Loucy (cell line): Measurements from ENCODE around the gene SLC17A1.

Source experiments
- H2AFZ ChIP-seq: fragments of 200-600 bp; sonication (generic); 2 replicates; pipeline ENCODE4 v1.6.0; 2016; ENCODE audit warnings: antibody characterized with exemption, mild to moderate bottlenecking, low read length, moderate library complexity
- H3F3A ChIP-seq: fragments of 200-600 bp; 2 replicates; pipeline ENCODE4 v1.6.0; 2016; ENCODE audit warnings: antibody characterized with exemption, low read depth, mild to moderate bottlenecking
- H3K27me3 ChIP-seq: fragments of 200-600 bp; sonication (generic); 2 replicates; pipeline ENCODE4 v1.6.1; 2014; ENCODE audit warnings: low read length, mild to moderate bottlenecking; ENCODE audit not compliant: insufficient read depth, poor library complexity, severe bottlenecking
- H3K36me3 ChIP-seq: fragments of 200-600 bp; sonication (generic); 2 replicates; pipeline ENCODE4 v1.6.1; 2016; ENCODE audit warnings: low read length; ENCODE audit not compliant: insufficient read depth
- H3K4me1 ChIP-seq: fragments of 200-600 bp; sonication (generic); 2 replicates; pipeline ENCODE4 v1.5.1; 2014; ENCODE audit warnings: low read length, mild to moderate bottlenecking; ENCODE audit not compliant: insufficient read depth, poor library complexity, severe bottlenecking
- H3K4me2 ChIP-seq: fragments of 200-600 bp; sonication (generic); 2 replicates; pipeline ENCODE4 v1.6.0; 2014; ENCODE audit warnings: antibody characterized with exemption, low read length, low read depth, mild to moderate bottlenecking; ENCODE audit not compliant: poor library complexity, severe bottlenecking
- H3K4me3 ChIP-seq: fragments of 200-600 bp; sonication (generic); 2 replicates; pipeline ENCODE4 v1.5.1; 2014; ENCODE audit warnings: low read length, mild to moderate bottlenecking, mixed read lengths; ENCODE audit not compliant: poor library complexity, severe bottlenecking
- H3K79me2 ChIP-seq: fragments of 200-600 bp; sonication (generic); 2 replicates; pipeline ENCODE4 v1.6.1; 2014; ENCODE audit warnings: low read length; ENCODE audit not compliant: insufficient read depth
- H3K9ac ChIP-seq: fragments of 200-600 bp; sonication (generic); 2 replicates; pipeline ENCODE4 v1.6.0; 2014; ENCODE audit warnings: mild to moderate bottlenecking, low read depth, low read length, moderate library complexity; ENCODE audit not compliant: poor library complexity, severe bottlenecking
- H3K9me2 ChIP-seq: fragments of 200-600 bp; sonication (generic); replicated peaks from 2 replicates; pipeline ENCODE4 v1.6.1; 2016; ENCODE audit warnings: low read depth, low read length, mixed read lengths
- H3K9me3 ChIP-seq: fragments of 200-600 bp; sonication (generic); 2 replicates; pipeline ENCODE4 v1.6.1; 2014; ENCODE audit warnings: mild to moderate bottlenecking, antibody characterized with exemption, low read length, low read depth; ENCODE audit not compliant: insufficient read depth
- H4K20me1 ChIP-seq: fragments of 200-600 bp; sonication (generic); 2 replicates; pipeline ENCODE4 v1.6.0; 2014; ENCODE audit warnings: antibody characterized with exemption, low read length, mild to moderate bottlenecking; ENCODE audit not compliant: insufficient read depth, poor library complexity, severe bottlenecking
- EZH2phosphoT487 ChIP-seq: fragments of 200-600 bp; IDR thresholded peaks from 2 replicates; pipeline ENCODE4 v1.6.1; 2018; ENCODE audit warnings: antibody characterized with exemption, mild to moderate bottlenecking, moderate library complexity, borderline replicate concordance
- TF ChIP-seq, protein P1 (sequence below): fragments of 200-600 bp; sonication (generic); conservative IDR thresholded peaks from 2 replicates; pipeline ENCODE4 v1.5.1; 2014; ENCODE audit warnings: mild to moderate bottlenecking, antibody characterized with exemption, low read length

SLC17A1 gene

DNA sequence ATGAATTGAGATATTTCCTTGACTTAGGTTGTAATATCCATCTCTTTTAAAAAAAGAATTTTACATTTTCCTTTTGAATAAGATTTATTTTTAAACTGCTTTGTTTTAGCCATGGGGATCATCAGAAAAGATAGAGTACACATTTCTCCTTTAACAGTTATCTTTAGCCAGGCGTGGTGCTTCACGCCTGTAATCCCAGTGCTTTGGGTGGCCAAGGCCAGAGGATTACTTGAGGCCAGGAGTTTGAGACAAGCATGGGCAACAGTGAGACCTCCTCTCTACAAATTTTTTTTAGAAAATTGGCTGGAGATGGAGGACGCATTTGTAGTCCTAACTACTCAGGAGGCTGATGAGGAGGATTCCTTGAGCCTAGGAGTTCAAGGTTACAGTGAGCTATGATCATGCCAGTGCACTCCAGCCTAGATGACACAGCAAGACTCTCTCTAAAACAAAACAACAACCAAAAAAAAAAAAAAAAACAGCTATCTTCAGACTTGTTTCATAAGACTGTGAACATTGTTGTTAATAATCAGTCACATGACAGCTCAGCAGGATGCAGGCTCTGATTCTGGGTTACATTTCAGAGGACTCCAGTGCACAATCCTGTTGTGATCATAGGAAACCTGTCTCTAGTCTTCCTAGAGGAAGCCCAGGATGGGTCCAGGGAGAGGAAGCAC lies 44.2 kb upstream of the SLC17A1 start:
- H3K9ac ChIP-seq = no peak overlapping the region
- H3K9me3 ChIP-seq = no peaks in the 10 kb centered on the region
- no peak overlapping the region for H3K4me3 ChIP-seq
- TF ChIP-seq, protein P1, sequence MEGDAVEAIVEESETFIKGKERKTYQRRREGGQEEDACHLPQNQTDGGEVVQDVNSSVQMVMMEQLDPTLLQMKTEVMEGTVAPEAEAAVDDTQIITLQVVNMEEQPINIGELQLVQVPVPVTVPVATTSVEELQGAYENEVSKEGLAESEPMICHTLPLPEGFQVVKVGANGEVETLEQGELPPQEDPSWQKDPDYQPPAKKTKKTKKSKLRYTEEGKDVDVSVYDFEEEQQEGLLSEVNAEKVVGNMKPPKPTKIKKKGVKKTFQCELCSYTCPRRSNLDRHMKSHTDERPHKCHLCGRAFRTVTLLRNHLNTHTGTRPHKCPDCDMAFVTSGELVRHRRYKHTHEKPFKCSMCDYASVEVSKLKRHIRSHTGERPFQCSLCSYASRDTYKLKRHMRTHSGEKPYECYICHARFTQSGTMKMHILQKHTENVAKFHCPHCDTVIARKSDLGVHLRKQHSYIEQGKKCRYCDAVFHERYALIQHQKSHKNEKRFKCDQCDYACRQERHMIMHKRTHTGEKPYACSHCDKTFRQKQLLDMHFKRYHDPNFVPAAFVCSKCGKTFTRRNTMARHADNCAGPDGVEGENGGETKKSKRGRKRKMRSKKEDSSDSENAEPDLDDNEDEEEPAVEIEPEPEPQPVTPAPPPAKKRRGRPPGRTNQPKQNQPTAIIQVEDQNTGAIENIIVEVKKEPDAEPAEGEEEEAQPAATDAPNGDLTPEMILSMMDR = no peak
- TF ChIP-seq EZH2phosphoT487 = no peak
- no peaks in the 10 kb centered on the region for H3K27me3 ChIP-seq
- no peak overlapping the region for H3K4me2 ChIP-seq
- no peak overlapping the region for H2AFZ ChIP-seq
- H4K20me1 ChIP-seq = no peaks in the 10 kb centered on the region
- no peaks in the 10 kb centered on the region for H3K36me3 ChIP-seq
- H3K79me2 ChIP-seq = no peaks in the 10 kb centered on the region
- no peaks in the 10 kb centered on the region for H3K9me2 ChIP-seq
- no peaks in the 10 kb centered on the region for H3K4me1 ChIP-seq
- no peaks in the 10 kb centered on the region for H3F3A ChIP-seq

DNA sequence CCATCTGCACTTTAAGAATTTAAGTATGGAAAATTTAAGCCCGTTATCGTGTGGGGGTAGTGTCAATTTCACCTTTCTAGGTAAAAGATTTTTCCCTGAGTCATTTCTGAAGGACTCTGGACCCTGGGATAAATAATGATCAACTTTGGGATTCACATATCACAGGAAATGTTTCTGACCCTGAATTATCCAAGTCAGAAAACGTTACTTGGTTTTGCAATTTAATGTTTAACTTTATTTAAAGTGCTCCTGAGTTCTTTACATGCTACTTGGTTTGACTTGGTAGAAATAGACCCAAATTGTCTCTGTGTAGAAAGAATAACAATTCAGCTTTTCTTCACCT lies 43.7 kb upstream of the SLC17A1 start:
- Histone ChIP-seq H3K27me3 (no peaks in the 10 kb centered on the region), H3K79me2 (no peaks in the 10 kb centered on the region), H2AFZ (no peak overlapping the region), H3K4me1 (no peaks in the 10 kb centered on the region), H3K9me3 (no peaks in the 10 kb centered on the region), H4K20me1 (no peaks in the 10 kb centered on the region), H3K4me3 (no peak overlapping the region), H3K4me2 (no peak overlapping the region), H3K36me3 (no peaks in the 10 kb centered on the region), H3K9ac (no peak overlapping the region), H3F3A (no peaks in the 10 kb centered on the region), H3K9me2 (no peaks in the 10 kb centered on the region)
- TF ChIP-seq, protein P1 = no peak
- TF ChIP-seq EZH2phosphoT487 = no peak

DNA sequence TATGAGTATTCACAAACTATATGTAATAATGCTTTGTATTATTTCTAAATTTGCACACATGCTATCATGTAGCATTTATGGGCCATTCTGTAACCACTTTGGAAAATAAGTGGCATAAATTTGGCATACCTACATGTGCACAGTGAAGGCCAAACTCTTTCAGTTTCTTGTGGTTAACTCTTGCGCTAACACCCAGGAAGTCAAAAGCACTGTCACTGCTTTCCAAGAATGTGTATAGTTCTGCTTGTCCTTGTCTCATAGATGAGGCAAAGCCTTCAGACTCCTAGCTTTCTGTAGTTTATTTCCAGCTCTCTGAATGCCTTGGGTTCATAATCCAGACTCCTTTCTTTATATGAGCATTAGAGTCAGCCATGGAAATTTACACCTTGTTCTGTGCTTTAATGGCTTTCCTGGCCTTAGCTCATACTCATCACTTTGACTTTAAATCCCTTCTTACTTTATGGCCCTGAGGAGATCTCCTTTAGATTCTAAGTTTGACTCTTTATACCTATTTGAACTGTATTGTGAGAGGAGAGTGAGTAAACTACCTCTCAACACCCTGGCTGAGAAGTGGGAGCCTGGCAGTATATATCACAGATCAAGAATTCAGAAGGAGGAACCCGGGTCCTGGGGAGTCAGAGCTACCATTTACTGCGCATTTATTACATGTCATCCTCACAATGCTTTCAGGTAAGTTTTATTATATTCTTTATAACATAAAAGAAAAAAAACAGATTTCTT lies 43.1 kb upstream of the SLC17A1 start:
- Histone ChIP-seq H3K27me3 (no peaks in the 10 kb centered on the region), H3K4me2 (no peak overlapping the region), H3K79me2 (no peaks in the 10 kb centered on the region), H3K36me3 (no peaks in the 10 kb centered on the region), H3K9me2 (no peaks in the 10 kb centered on the region), H3K9me3 (no peaks in the 10 kb centered on the region), H3F3A (no peaks in the 10 kb centered on the region), H4K20me1 (no peaks in the 10 kb centered on the region), H2AFZ (no peak overlapping the region), H3K9ac (no peak overlapping the region), H3K4me3 (no peak overlapping the region), H3K4me1 (no peaks in the 10 kb centered on the region)
- TF ChIP-seq, protein P1 = no peak
- no peak for TF ChIP-seq EZH2phosphoT487
